Measurements from ENCODE around the gene STIM2. TPM values are rescaled to one million over a fixed set of nuclear protein-coding genes. Genes with fewer than 3 reads are reported as not detected.
A peak's percentile ranks its signal among the peaks of the same experiment; 100 is the strongest.

STIM2 gene
- total RNA-seq, 6 experiments from 2014 or later, result 9.1 to 14.6 (median 9.6) TPM

- Histone ChIP-seq H3K4me1 (peaks cover 0 to 21% (median 2%) of the 10 kb centered on the region in 4 donors), H3K9me3 (no peaks in the 10 kb centered on the region), H3K27ac (peak overlapping the region in 2 of 3 donors; percentile 10 to 23), H3K4me3 (peak overlapping the region in 1 of 3 donors; percentile 9), H3K36me3 (no peaks in the 10 kb centered on the region), H3K27me3 (no peaks in the 10 kb centered on the region)
- WGBS (ENCODE audit: insufficient coverage, low coverage, low lambda C conversion rate, missing lambda C conversion rate), result 26% methylated on average over 10 of the region's 10 CpGs
- TF ChIP-seq CTCF (IDR thresholded peaks at IDR 0.05) (no peak), POLR2A (IDR thresholded peaks at IDR 0.05) (no peak)
- intact Hi-C loops (cut with DNase I), result no loop called here
- DNase-seq (no peak), ATAC-seq (peak; percentile 63 to 90 (median 81))
These were observed 145.4 kb downstream of the STIM2 start for GRCh38 chr4:27005905-27006590.

GRCh38 chr4:27006646-27007045 is 146.0 kb downstream of the STIM2 start:
- Histone ChIP-seq H3K36me3 (no peaks in the 10 kb centered on the region), H3K4me1 (peaks cover 0 to 21% (median 2%) of the 10 kb centered on the region in 4 donors), H3K27ac (no peak overlapping the region), H3K9me3 (no peaks in the 10 kb centered on the region), H3K4me3 (no peak overlapping the region), H3K27me3 (no peaks in the 10 kb centered on the region)
- intact Hi-C loops (cut with DNase I), result no loop called here
- no peak for DNase-seq
- no peak for ATAC-seq
- TF ChIP-seq CTCF (IDR thresholded peaks at IDR 0.05) (no peak), POLR2A (IDR thresholded peaks at IDR 0.05) (no peak)
- 38% methylated on average over 2 of the region's 2 CpGs for WGBS (ENCODE audit: insufficient coverage, low coverage, low lambda C conversion rate, missing lambda C conversion rate)

GRCh38 chr4:27007507-27007906 is 146.9 kb downstream of the STIM2 start:
- peaks cover 0 to 21% (median 2%) of the 10 kb centered on the region in 4 donors for H3K4me1 ChIP-seq
- ATAC-seq, result no peak
- WGBS (ENCODE audit: insufficient coverage, low coverage, low lambda C conversion rate, missing lambda C conversion rate), result 73% methylated on average over 3 of the region's 3 CpGs
- no peaks in the 10 kb centered on the region for H3K27me3 ChIP-seq
- TF ChIP-seq POLR2A (IDR thresholded peaks at IDR 0.05), result no peak
- no peaks in the 10 kb centered on the region for H3K36me3 ChIP-seq
- no peak overlapping the region for H3K4me3 ChIP-seq
- H3K9me3 ChIP-seq, result no peaks in the 10 kb centered on the region
- no peak overlapping the region for H3K27ac ChIP-seq
- DNase-seq, result no peak
- intact Hi-C loops (cut with DNase I), result no loop called here

- ATAC-seq, result peak in 1 of 4 donors; percentile 53
- no peak for TF ChIP-seq POLR2A (IDR thresholded peaks at IDR 0.05)
- TF ChIP-seq CTCF (IDR thresholded peaks at IDR 0.05), result no peak
- peaks cover 0 to 21% (median 2%) of the 10 kb centered on the region in 4 donors for H3K4me1 ChIP-seq
- H3K9me3 ChIP-seq, result no peaks in the 10 kb centered on the region
- no peak for DNase-seq
- H3K27me3 ChIP-seq, result no peaks in the 10 kb centered on the region
- no peaks in the 10 kb centered on the region for H3K36me3 ChIP-seq
- WGBS (ENCODE audit: insufficient coverage, low coverage, low lambda C conversion rate, missing lambda C conversion rate), result 64% methylated on average over 4 of the region's 4 CpGs
- no peak overlapping the region for H3K27ac ChIP-seq
- intact Hi-C loops (cut with DNase I), result no loop called here
- no peak overlapping the region for H3K4me3 ChIP-seq
These were observed 148.0 kb downstream of the STIM2 start for GRCh38 chr4:27008679-27009078.

GRCh38 chr4:27009539-27009938 is 148.9 kb downstream of the STIM2 start:
- H3K36me3 ChIP-seq, result no peaks in the 10 kb centered on the region
- no peaks in the 10 kb centered on the region for H3K27me3 ChIP-seq
- intact Hi-C loops (cut with DNase I), result no loop called here
- 40% methylated on average over 4 of the region's 4 CpGs for WGBS (ENCODE audit: insufficient coverage, low coverage, low lambda C conversion rate, missing lambda C conversion rate)
- no peak overlapping the region for H3K27ac ChIP-seq
- DNase-seq, result no peak
- ATAC-seq, result peak in 3 of 4 donors; percentile 17 to 53 (median 21)
- H3K4me3 ChIP-seq, result no peak overlapping the region
- H3K9me3 ChIP-seq, result no peaks in the 10 kb centered on the region
- TF ChIP-seq CTCF (IDR thresholded peaks at IDR 0.05), result no peak
- no peak for TF ChIP-seq POLR2A (IDR thresholded peaks at IDR 0.05)
- peaks cover 0 to 21% (median 2%) of the 10 kb centered on the region in 4 donors for H3K4me1 ChIP-seq

Data from right lobe of liver (tissue), 6 donors.